IMR-90 (cell line): ENCODE measurements around the gene ALB. TPM values are rescaled to one million over a fixed set of nuclear protein-coding genes. Genes with fewer than 3 reads are reported as not detected.

Experiments used
- ATAC-seq: fragments of 200-7000 bp; cut with Tn5 transposase; 2 replicates; pipeline ENCODE4 v1.9.1; 2020; ENCODE audit warnings: low read depth, mild to moderate bottlenecking, moderate library complexity
- BruUV-seq: library from RNA; stranded (reverse); fragments of 400-500 nt; replicated peaks from 2 replicates; lab custom pipeline; 2021; lab: Mats Ljungman, UMichigan
- CTCF ChIA-PET: fragments of 300-600 bp; formaldehyde crosslinking; extraction: SDS; loops from one replicate; lab custom pipeline; 2021; ENCODE audit warnings: antibody characterized with exemption; lab: Yijun Ruan, JAX
- POLR2A ChIA-PET: fragments of 300-600 bp; sonication (Branson Sonifier 250); formaldehyde crosslinking; loops from one replicate; lab custom pipeline; 2022; ENCODE audit warnings: antibody characterized with exemption; ENCODE audit not compliant: unreplicated experiment; lab: Charles Lee
- DNase-seq: peaks from one replicate; pipeline ENCODE4 v3.0.0; 2013
- H2AFZ ChIP-seq: replicated peaks from 2 replicates; pipeline ENCODE3; 2013; ENCODE audit warnings: low read length, mild to moderate bottlenecking; ENCODE audit not compliant: poor library complexity
- H2AK5ac ChIP-seq: 2 replicates; pipeline ENCODE4 v1.6.1; 2013; ENCODE audit warnings: low read depth, low read length, inconsistent platforms
- H2AK9ac ChIP-seq: replicated peaks from 2 replicates; pipeline ENCODE3; 2013; ENCODE audit warnings: mild to moderate bottlenecking, low read depth, low read length, moderate library complexity; ENCODE audit not compliant: poor library complexity
- H2BK120ac ChIP-seq: 2 replicates; pipeline ENCODE4 v1.6.1; 2013; ENCODE audit warnings: low read depth, low read length, inconsistent platforms
- H2BK15ac ChIP-seq: 3 replicates; pipeline ENCODE4 v1.6.1; 2013; ENCODE audit warnings: low read depth, low read length, inconsistent platforms
- H2BK20ac ChIP-seq: 2 replicates; pipeline ENCODE4 v1.6.1; 2013; ENCODE audit warnings: low read depth, mild to moderate bottlenecking, inconsistent platforms, low read length, moderate library complexity
- H2BK5ac ChIP-seq: 2 replicates; pipeline ENCODE4 v1.6.1; 2013; ENCODE audit warnings: mild to moderate bottlenecking, low read depth, low read length, inconsistent platforms; ENCODE audit not compliant: poor library complexity, severe bottlenecking
- H3K14ac ChIP-seq: replicated peaks from 2 replicates; pipeline ENCODE4 v1.6.1; 2013; ENCODE audit warnings: low read depth, low read length, inconsistent platforms
- H3K18ac ChIP-seq: 2 replicates; pipeline ENCODE4 v1.6.1; 2013; ENCODE audit warnings: low read depth, low read length, control low read depth
- H3K23ac ChIP-seq: 2 replicates; pipeline ENCODE4 v1.6.1; 2013; ENCODE audit warnings: low read depth, low read length, inconsistent platforms
- H3K27ac ChIP-seq: 2 replicates; pipeline ENCODE4 v1.5.1; 2013; ENCODE audit warnings: mild to moderate bottlenecking, control low read depth, low read length; ENCODE audit not compliant: insufficient read depth
- H3K27me3 ChIP-seq: 2 replicates; pipeline ENCODE4 v1.6.1; 2013; ENCODE audit warnings: low read length; ENCODE audit not compliant: control insufficient read depth, insufficient read depth
- H3K36me3 ChIP-seq: 2 replicates; pipeline ENCODE4 v1.6.1; 2013; ENCODE audit warnings: low read length, mixed read lengths; ENCODE audit not compliant: control insufficient read depth, insufficient read depth
- H3K4ac ChIP-seq: 2 replicates; pipeline ENCODE4 v1.6.1; 2013; ENCODE audit warnings: low read depth, low read length, inconsistent platforms
- H3K4me1 ChIP-seq: 2 replicates; pipeline ENCODE4 v1.6.1; 2013; ENCODE audit warnings: low read length, mixed read lengths; ENCODE audit not compliant: control insufficient read depth, insufficient read depth
- H3K4me2 ChIP-seq: 2 replicates; pipeline ENCODE4 v1.6.1; 2013; ENCODE audit warnings: low read depth, mild to moderate bottlenecking, control low read depth, low read length, moderate library complexity
- H3K4me3 ChIP-seq: 2 replicates; pipeline ENCODE4 v1.5.1; 2013; ENCODE audit warnings: low read depth, mild to moderate bottlenecking, control low read depth, low read length, moderate library complexity; ENCODE audit not compliant: insufficient read depth
- H3K56ac ChIP-seq: 2 replicates; pipeline ENCODE4 v1.6.1; 2013; ENCODE audit warnings: low read length, inconsistent platforms; ENCODE audit not compliant: insufficient read depth; ENCODE audit errors: extremely low read depth
- H3K79me1 ChIP-seq, 2 experiments: 2 replicates each; pipeline ENCODE4 v1.6.1; 2013; ENCODE audit warnings: low read length in 2 of 2, inconsistent platforms in 1 of 2, low read depth in 1 of 2
- H3K9ac ChIP-seq: 2 replicates; pipeline ENCODE4 v1.6.1; 2013; ENCODE audit warnings: low read depth, low read length, control low read depth
- H3K9me1 ChIP-seq: 2 replicates; pipeline ENCODE4 v1.6.1; 2013; ENCODE audit warnings: low read length, inconsistent platforms; ENCODE audit not compliant: insufficient read depth
- H3K9me3 ChIP-seq: 2 replicates; pipeline ENCODE4 v1.6.1; 2013; ENCODE audit warnings: low read length; ENCODE audit not compliant: control insufficient read depth, insufficient read depth
- H4K20me1 ChIP-seq: 2 replicates; pipeline ENCODE4 v1.6.1; 2013; ENCODE audit warnings: low read length, inconsistent platforms; ENCODE audit not compliant: insufficient read depth
- H4K5ac ChIP-seq: 2 replicates; pipeline ENCODE4 v1.6.1; 2013; ENCODE audit warnings: mild to moderate bottlenecking, low read depth, low read length, control low read depth
- H4K8ac ChIP-seq, 2 experiments: 2 replicates each; pipeline ENCODE4 v1.6.1; 2013; ENCODE audit warnings: low read depth in 2 of 2, low read length in 2 of 2, control low read depth in 1 of 2, inconsistent platforms in 1 of 2
- H4K91ac ChIP-seq: 2 replicates; pipeline ENCODE4 v1.6.1; 2013; ENCODE audit warnings: low read depth, low read length, inconsistent platforms; ENCODE audit not compliant: insufficient read depth
- FOS ChIP-seq: fragments of 150-350 bp; IDR thresholded peaks from 2 replicates; pipeline ENCODE4 v1.6.1; 2016; ENCODE audit warnings: low read depth, low read length
- MAZ ChIP-seq: IDR thresholded peaks from 2 replicates; pipeline ENCODE4 v1.6.1; 2012; ENCODE audit warnings: low read depth, mild to moderate bottlenecking, low read length, improper control_type of control experiment, moderate library complexity, borderline replicate concordance
- MXI1 ChIP-seq: IDR thresholded peaks from 2 replicates; pipeline ENCODE4 v1.6.1; 2012; ENCODE audit warnings: low read depth, mild to moderate bottlenecking, low read length, moderate library complexity, borderline replicate concordance
- NFE2L2 ChIP-seq: fragments of 150-350 bp; IDR thresholded peaks from 2 replicates; pipeline ENCODE4 v1.6.1; 2016; ENCODE audit warnings: low read depth, mild to moderate bottlenecking, low read length
- RAD21 ChIP-seq: IDR thresholded peaks from 2 replicates; pipeline ENCODE4 v1.6.1; 2012; ENCODE audit warnings: low read length, improper control_type of control experiment
- RCOR1 ChIP-seq: IDR thresholded peaks from 2 replicates; pipeline ENCODE4 v1.6.1; 2012; ENCODE audit warnings: mild to moderate bottlenecking, low read length, improper control_type of control experiment; ENCODE audit not compliant: insufficient replicate concordance
- RFX5 ChIP-seq: IDR thresholded peaks from 2 replicates; pipeline ENCODE4 v1.8.0; 2012; ENCODE audit warnings: low read depth, mild to moderate bottlenecking, low read length, moderate library complexity
- WGBS, 2 experiments: methylation state at CpG; one replicate each; pipeline versions ENCODE4 v1.1.5 to v1.1.7; 2013; ENCODE audit warnings: missing lambda C conversion rate in 2 of 2; ENCODE audit not compliant: insufficient read length in 1 of 2; ENCODE audit errors: extremely low coverage in 2 of 2; 5-methylcytosine and 5-hydroxymethylcytosine counted together
- dilution Hi-C: fragments of 300-500 bp; cut with HindIII; formaldehyde crosslinking; loops from one replicate; pipeline ENCODE4 v1.14.3; 2018; ENCODE audit warnings: low sequenced_read_pairs; ENCODE audit not compliant: unreplicated experiment
- in situ Hi-C: fragments of 300-500 bp; cut with MboI; formaldehyde crosslinking; loops from 3 replicates; pipeline ENCODE4 v1.14.3; 2019; ENCODE audit warnings: low sequenced_read_pairs, inconsistent platforms, mixed read lengths
- intact Hi-C: fragments of 100-400 bp; cut with micrococcal nuclease; formaldehyde crosslinking; loops from 2 replicates; pipeline ENCODE4 v1.10.0; 2022
- polyA plus RNA-seq, 3 experiments: library from polyadenylated mRNA; depleted of rRNA; stranded (reverse); fragments of >200 nt; gene quantifications; 2 replicates each; pipeline ENCODE4 v1.2.3, GENCODE V29; 2012; ENCODE audit warnings: low replicate concordance in 1 of 3
- total RNA-seq: library from RNA; depleted of rRNA; stranded (reverse); fragments of >200 nt; gene quantifications from 2 replicates; pipeline ENCODE4 v1.2.3, GENCODE V29; 2012

Gene ALB
- total and polyA plus RNA-seq, 2 of the 4 experiments (the other 2 are of a cell fraction) = not detected

DNA sequence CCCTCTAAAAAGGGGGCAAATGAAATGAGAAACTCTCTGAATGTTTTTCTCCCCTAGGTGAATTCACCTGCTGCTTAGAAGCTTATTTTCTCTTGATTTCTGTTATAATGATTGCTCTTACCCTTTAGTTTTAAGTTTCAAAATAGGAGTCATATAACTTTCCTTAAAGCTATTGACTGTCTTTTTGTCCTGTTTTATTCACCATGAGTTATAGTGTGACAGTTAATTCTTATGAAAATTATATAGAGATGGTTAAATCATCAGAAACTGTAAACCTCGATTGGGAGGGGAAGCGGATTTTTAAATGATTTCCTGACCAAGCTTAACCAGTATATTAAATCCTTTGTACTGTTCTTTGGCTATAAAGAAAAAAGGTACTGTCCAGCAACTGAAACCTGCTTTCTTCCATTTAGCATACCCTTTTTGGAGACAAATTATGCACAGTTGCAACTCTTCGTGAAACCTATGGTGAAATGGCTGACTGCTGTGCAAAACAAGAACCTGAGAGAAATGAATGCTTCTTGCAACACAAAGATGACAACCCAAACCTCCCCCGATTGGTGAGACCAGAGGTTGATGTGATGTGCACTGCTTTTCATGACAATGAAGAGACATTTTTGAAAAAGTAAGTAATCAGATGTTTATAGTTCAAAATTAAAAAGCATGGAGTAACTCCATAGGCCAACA lies 4.2 kb downstream of the ALB start:
- H2BK5ac ChIP-seq = no peak overlapping the region
- no peak overlapping the region for H3K14ac ChIP-seq
- no peaks in the 10 kb centered on the region for H3K9me1 ChIP-seq
- in situ Hi-C loops = no loop called here
- H3K23ac ChIP-seq = no peak overlapping the region
- no peaks in the 10 kb centered on the region for H3K9me3 ChIP-seq
- no peak overlapping the region for H2BK20ac ChIP-seq
- no peak overlapping the region for H2AFZ ChIP-seq
- no peak overlapping the region for H3K56ac ChIP-seq
- peaks cover 3% of the 10 kb centered on the region; the same call in 1 of the 2 replicates for H3K27me3 ChIP-seq
- TF ChIP-seq MXI1 = no peak
- no peak for TF ChIP-seq RFX5
- TF ChIP-seq FOS = no peak
- no peak for TF ChIP-seq NFE2L2
- TF ChIP-seq RCOR1 = no peak
- no peak for TF ChIP-seq RAD21
- no peak for TF ChIP-seq MAZ
- no peak overlapping the region for H3K9ac ChIP-seq
- intact Hi-C loops = no loop called here
- POLR2A ChIA-PET = no interaction called here
- H2AK5ac ChIP-seq = no peak overlapping the region
- H4K91ac ChIP-seq = no peak overlapping the region
- no peak overlapping the region for H2BK120ac ChIP-seq
- WGBS, 2 experiments = no CpG with 5 or more reads among the region's 4 CpGs
- no peak overlapping the region for H4K8ac ChIP-seq
- BruUV-seq = no TSS peak
- no peak overlapping the region for H3K27ac ChIP-seq
- H2AK9ac ChIP-seq = no peak overlapping the region
- H3K79me1 ChIP-seq = no peaks in the 10 kb centered on the region
- no peak overlapping the region for H2BK15ac ChIP-seq
- no peak overlapping the region for H3K18ac ChIP-seq
- H3K4me1 ChIP-seq = no peaks in the 10 kb centered on the region
- H3K4me3 ChIP-seq = no peak overlapping the region
- no peaks in the 10 kb centered on the region for H4K20me1 ChIP-seq
- no peak overlapping the region for H3K4ac ChIP-seq
- DNase-seq (no peak), ATAC-seq (no peak)
- CTCF ChIA-PET = no interaction called here
- no peaks in the 10 kb centered on the region for H3K36me3 ChIP-seq
- dilution Hi-C loops = no loop called here
- no peak overlapping the region for H4K5ac ChIP-seq
- no peak overlapping the region for H3K4me2 ChIP-seq
